ENCODE data around the gene YJU2. TPM values are rescaled to one million over a fixed set of nuclear protein-coding genes. Genes with fewer than 3 reads are reported as not detected.

The YJU2 gene
- polyA plus RNA-seq, 1 donor from 2014 or later, result 32.6 TPM

DNA sequence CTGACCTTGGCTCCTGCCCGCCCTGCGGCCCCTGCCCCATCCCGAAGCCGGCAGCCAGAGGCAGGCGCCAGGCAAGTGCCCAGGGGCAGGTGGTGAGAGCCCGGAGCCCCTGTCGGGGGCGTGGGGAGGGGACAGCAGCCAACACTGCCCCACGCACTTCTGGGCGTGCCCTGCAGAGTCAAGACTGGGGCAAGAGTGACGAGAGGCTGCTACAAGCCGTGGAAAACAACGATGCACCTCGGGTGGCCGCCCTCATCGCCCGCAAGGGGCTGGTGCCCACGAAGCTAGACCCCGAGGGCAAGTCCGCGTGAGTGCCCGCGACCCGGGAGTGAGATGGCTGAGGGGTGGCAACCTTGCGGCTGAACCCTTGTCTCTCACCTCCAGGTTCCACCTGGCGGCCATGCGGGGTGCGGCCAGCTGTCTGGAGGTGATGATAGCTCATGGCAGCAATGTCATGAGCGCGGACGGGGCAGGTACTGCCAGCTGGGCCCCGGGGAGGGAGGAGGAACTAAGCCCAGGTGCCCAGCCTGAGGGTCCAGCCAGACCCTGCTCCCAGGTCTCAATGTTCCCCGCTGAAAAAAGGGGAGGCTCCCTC lies 47.1 kb upstream of the YJU2 start:
- H3F3A ChIP-seq (ENCODE audit: insufficient read depth, low read length, poor library complexity, severe bottlenecking), result no peaks in the 10 kb centered on the region
- H3K4me2 ChIP-seq (ENCODE audit: low read length), result no peak overlapping the region
- H3K9ac ChIP-seq (ENCODE audit: low read length), result no peak overlapping the region
- H3K4me3 ChIP-seq (ENCODE audit: low read length), result no peak overlapping the region
- no peaks in the 10 kb centered on the region for H3K9me3 ChIP-seq (ENCODE audit: low read length)
- no peaks in the 10 kb centered on the region for H3K36me3 ChIP-seq (ENCODE audit: insufficient read depth, low read length)
- no peaks in the 10 kb centered on the region for H3K9me2 ChIP-seq (ENCODE audit: insufficient read depth, low read length)
- no peak overlapping the region for H2AFZ ChIP-seq (ENCODE audit: low read depth, low read length)
- no peaks in the 10 kb centered on the region for H4K20me1 ChIP-seq (ENCODE audit: insufficient read depth)
- no peak for TF ChIP-seq EP300 (conservative IDR thresholded peaks at IDR 0.05; ENCODE audit: poor library complexity, severe bottlenecking)
- TF ChIP-seq TAF1 (IDR thresholded peaks at IDR 0.05; ENCODE audit: low read depth), result no peak
- no peak for TF ChIP-seq MXI1 (conservative IDR thresholded peaks at IDR 0.05; ENCODE audit: poor library complexity, severe bottlenecking)
- TF ChIP-seq, protein P1, sequence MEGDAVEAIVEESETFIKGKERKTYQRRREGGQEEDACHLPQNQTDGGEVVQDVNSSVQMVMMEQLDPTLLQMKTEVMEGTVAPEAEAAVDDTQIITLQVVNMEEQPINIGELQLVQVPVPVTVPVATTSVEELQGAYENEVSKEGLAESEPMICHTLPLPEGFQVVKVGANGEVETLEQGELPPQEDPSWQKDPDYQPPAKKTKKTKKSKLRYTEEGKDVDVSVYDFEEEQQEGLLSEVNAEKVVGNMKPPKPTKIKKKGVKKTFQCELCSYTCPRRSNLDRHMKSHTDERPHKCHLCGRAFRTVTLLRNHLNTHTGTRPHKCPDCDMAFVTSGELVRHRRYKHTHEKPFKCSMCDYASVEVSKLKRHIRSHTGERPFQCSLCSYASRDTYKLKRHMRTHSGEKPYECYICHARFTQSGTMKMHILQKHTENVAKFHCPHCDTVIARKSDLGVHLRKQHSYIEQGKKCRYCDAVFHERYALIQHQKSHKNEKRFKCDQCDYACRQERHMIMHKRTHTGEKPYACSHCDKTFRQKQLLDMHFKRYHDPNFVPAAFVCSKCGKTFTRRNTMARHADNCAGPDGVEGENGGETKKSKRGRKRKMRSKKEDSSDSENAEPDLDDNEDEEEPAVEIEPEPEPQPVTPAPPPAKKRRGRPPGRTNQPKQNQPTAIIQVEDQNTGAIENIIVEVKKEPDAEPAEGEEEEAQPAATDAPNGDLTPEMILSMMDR (IDR thresholded peaks at IDR 0.05; ENCODE audit: poor library complexity, severe bottlenecking), result no peak
- TF ChIP-seq RAD21 (conservative IDR thresholded peaks at IDR 0.05), result no peak
- TF ChIP-seq EZH2 (IDR thresholded peaks at IDR 0.05; ENCODE audit: borderline replicate concordance, insufficient read depth, low read length, poor library complexity, severe bottlenecking), result no peak
- no peak for TF ChIP-seq SMC3 (conservative IDR thresholded peaks at IDR 0.05; ENCODE audit: poor library complexity)
- TF ChIP-seq POLR2AphosphoS5 (IDR thresholded peaks at IDR 0.05), result no peak
- TF ChIP-seq, protein P2, sequence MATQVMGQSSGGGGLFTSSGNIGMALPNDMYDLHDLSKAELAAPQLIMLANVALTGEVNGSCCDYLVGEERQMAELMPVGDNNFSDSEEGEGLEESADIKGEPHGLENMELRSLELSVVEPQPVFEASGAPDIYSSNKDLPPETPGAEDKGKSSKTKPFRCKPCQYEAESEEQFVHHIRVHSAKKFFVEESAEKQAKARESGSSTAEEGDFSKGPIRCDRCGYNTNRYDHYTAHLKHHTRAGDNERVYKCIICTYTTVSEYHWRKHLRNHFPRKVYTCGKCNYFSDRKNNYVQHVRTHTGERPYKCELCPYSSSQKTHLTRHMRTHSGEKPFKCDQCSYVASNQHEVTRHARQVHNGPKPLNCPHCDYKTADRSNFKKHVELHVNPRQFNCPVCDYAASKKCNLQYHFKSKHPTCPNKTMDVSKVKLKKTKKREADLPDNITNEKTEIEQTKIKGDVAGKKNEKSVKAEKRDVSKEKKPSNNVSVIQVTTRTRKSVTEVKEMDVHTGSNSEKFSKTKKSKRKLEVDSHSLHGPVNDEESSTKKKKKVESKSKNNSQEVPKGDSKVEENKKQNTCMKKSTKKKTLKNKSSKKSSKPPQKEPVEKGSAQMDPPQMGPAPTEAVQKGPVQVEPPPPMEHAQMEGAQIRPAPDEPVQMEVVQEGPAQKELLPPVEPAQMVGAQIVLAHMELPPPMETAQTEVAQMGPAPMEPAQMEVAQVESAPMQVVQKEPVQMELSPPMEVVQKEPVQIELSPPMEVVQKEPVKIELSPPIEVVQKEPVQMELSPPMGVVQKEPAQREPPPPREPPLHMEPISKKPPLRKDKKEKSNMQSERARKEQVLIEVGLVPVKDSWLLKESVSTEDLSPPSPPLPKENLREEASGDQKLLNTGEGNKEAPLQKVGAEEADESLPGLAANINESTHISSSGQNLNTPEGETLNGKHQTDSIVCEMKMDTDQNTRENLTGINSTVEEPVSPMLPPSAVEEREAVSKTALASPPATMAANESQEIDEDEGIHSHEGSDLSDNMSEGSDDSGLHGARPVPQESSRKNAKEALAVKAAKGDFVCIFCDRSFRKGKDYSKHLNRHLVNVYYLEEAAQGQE (IDR thresholded peaks at IDR 0.05; ENCODE audit: borderline replicate concordance), result no peak
- H3K79me2 ChIP-seq (replicated peaks; ENCODE audit: insufficient read depth, low read length), result no peaks in the 10 kb centered on the region
- H3K27me3 ChIP-seq (ENCODE audit: insufficient read depth, low read depth, low read length), result peaks cover 38% of the 10 kb centered on the region
- no peak overlapping the region for H3K27ac ChIP-seq (ENCODE audit: low read length)

DNA sequence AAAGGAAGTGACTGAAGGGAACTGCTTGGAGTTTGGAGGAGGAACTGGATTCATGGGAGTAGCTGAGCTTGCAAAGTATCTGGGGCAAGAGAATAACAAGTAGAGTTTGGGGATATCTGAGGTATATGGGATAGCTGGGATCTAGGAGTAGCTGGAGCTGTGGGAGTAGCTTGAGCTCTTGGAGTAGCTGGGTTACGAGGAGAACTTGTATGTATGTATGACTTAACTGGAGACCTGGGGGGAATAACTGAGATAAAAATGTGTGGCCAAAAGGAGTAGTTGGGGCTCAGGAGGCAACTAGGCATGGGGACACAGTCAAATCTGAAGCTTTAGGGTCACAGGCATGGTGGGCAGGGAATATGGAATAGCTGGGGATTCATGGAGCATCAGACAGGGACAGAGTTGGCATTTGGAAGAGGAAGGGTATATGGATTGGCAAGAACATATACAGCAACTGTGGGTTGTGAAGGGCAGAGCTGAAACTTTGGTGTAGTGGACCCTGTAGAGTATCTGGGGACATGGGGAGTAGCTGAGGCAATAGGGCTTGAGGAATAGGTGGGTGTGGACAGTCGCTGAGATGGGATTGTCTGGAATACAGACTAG lies 45.8 kb upstream of the YJU2 start:
- Histone ChIP-seq H2AFZ (ENCODE audit: low read depth, low read length) (no peak overlapping the region), H4K20me1 (ENCODE audit: insufficient read depth) (no peaks in the 10 kb centered on the region), H3K9me3 (ENCODE audit: low read length) (no peaks in the 10 kb centered on the region), H3K36me3 (ENCODE audit: insufficient read depth, low read length) (no peaks in the 10 kb centered on the region), H3K9ac (ENCODE audit: low read length) (no peak overlapping the region), H3K27me3 (ENCODE audit: insufficient read depth, low read depth, low read length) (peaks cover 38% of the 10 kb centered on the region), H3K9me2 (ENCODE audit: insufficient read depth, low read length) (no peaks in the 10 kb centered on the region), H3F3A (ENCODE audit: insufficient read depth, low read length, poor library complexity, severe bottlenecking) (no peaks in the 10 kb centered on the region), H3K4me2 (ENCODE audit: low read length) (no peak overlapping the region), H3K27ac (ENCODE audit: low read length) (no peak overlapping the region), H3K79me2 (replicated peaks; ENCODE audit: insufficient read depth, low read length) (no peaks in the 10 kb centered on the region), H3K4me3 (ENCODE audit: low read length) (no peak overlapping the region)
- no peak for TF ChIP-seq MXI1 (conservative IDR thresholded peaks at IDR 0.05; ENCODE audit: poor library complexity, severe bottlenecking)
- TF ChIP-seq SMC3 (conservative IDR thresholded peaks at IDR 0.05; ENCODE audit: poor library complexity), result no peak
- no peak for TF ChIP-seq EZH2 (IDR thresholded peaks at IDR 0.05; ENCODE audit: borderline replicate concordance, insufficient read depth, low read length, poor library complexity, severe bottlenecking)
- no peak for TF ChIP-seq RAD21 (conservative IDR thresholded peaks at IDR 0.05)
- TF ChIP-seq, protein P2 (IDR thresholded peaks at IDR 0.05; ENCODE audit: borderline replicate concordance), result no peak
- TF ChIP-seq EP300 (conservative IDR thresholded peaks at IDR 0.05; ENCODE audit: poor library complexity, severe bottlenecking), result no peak
- TF ChIP-seq TAF1 (IDR thresholded peaks at IDR 0.05; ENCODE audit: low read depth), result no peak
- TF ChIP-seq, protein P1 (IDR thresholded peaks at IDR 0.05; ENCODE audit: poor library complexity, severe bottlenecking), result no peak
- TF ChIP-seq POLR2AphosphoS5 (IDR thresholded peaks at IDR 0.05), result no peak
